NCI-H1930 (cell line): ENCODE measurements around the gene AGPAT1.
A peak's percentile ranks its signal among the peaks of the same experiment; 100 is the strongest.
"Not testable (repeated sequence)": the region's sequence is repeated elsewhere in the genome, so short reads cannot be mapped to it uniquely, and the experiment has no call there.

Experiments
- DNase-seq, 2 experiments: peaks; one replicate each; lab custom pipeline; 2025; lab: John Stamatoyannopoulos, UW

AGPAT1 gene

DNA sequence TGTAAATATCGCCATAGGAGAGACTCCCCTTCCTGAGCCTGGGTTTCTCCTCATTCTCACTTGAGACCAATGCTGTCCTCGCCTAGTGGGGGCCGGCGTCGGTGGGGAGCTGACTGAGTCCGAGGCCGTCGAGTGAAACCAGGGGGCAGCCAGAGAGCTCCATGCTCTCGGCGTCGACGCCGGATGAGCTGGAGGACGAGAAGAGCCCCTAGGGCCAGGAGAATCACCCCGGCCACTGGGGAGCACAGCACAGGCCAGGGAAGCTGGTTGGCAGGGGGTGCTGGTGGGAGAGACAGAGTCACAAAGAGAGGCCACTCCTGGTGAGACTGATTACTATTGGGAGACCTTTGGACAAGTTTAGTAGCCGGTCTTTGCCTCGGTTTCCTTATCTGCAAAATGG lies 23.0 kb upstream of the AGPAT1 start:
- no peak for DNase-seq

DNA sequence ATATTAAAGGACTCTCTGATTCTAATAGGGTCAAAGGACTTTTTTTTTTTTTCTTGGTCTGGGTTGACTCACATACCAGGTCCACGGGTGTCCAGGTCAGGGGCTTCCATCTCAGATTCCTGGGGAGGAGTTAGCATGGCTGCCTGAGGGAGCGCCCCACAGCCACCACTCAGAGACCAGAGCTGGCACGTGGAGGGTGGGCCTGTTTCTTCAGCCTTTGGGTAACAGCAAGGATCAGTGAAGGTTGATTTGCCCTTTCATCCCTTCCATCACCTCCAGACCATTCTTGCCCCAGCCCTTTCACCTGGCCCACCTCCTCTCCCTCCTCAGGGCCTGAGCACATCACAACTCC lies 22.4 kb upstream of the AGPAT1 start:
- DNase-seq, result no peak

GRCh38 chr6:32196682-32197616 lies 21.1 kb upstream of the AGPAT1 start:
- no peak for DNase-seq

DNA sequence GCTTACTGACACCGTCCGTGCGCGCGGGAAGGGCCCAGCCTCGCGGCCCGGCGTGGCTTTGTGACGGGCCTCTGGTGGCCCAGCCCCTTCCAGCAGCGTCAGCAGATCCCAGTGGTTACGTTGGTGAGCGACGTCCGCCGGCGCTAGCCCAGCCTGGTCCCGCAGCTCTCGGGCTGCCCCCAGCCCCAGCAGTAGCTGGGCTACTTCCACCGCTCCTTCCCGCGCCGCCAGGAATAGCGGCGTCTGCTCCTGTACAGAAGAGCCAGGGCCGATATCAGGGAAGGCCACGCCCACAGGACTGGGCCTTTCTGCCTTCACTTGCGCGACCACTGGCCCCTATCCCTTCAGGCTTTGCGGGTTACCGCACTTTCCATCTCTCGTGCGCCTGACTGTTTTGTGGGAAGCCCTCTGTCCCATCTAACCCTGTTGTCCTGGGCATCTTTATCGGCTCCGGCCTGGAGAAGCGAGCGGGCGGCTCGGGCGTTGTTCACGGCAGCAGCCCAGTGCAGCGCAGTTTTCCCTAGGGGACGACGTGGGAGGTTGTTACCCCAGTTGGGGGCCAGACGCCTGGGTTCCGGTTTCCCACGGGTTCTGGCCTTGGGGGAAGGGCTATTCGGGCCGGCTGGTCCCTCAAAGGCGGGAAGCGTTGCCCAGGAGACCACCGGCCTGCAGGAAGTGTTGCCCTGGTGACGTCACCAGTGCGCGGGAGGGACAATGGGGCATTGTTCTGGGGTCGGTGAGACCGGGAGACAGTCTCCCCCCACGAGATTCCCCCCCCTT lies 20.2 kb upstream of the AGPAT1 start:
- DNase-seq, result peak; percentile 88 to 89

- peak; percentile 99 to 100 for DNase-seq
Measured at GRCh38 chr6:32195652-32195901, 19.7 kb upstream of the AGPAT1 start.

DNA sequence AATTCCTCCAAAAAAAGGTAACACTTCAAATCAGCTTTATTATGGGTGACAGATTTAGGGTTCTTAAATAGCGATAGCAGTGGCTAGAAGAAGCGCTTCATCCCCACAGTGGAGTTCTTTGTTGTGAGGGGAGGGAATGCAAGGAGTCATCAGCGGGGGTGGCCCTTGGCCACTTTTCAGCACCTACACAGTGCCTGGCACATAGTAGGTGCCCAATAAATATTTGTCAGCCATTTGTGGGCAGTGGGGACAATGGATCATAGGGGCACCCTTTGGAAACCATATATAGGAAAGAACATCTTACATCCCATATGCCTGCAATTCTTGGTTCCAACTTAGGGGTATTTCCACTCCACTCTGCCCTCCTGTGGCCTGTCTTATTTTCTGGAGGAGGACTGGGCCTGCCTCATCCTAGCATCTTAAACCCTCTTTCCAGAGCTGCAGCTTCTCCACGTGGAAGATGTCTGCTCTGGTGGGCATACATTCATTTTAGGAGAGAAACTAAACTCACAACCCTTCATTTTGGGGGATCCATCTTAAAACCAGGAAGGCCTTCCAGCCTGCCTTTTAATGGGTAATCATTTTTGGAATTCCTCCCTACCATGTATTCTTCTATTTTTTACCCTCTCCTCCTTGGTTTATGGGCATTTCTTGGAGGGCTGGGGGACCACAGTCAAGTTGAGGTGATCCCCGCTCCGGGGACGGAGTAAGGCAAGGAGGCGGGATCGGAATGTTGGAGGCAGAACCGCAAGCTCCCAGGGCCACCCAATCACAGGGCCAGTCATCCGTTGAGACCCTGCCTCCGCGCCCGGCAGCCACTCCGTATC lies 19.2 kb upstream of the AGPAT1 start:
- DNase-seq, result no peak

- DNase-seq, result no peak
Measured at GRCh38 chr6:32194388-32194787, 18.5 kb upstream of the AGPAT1 start.

GRCh38 chr6:32193096-32193495 lies 17.2 kb upstream of the AGPAT1 start:
- DNase-seq, result not testable (repeated sequence)

GRCh38 chr6:32192608-32193039 lies 16.7 kb upstream of the AGPAT1 start, which contains the start of gene GPSM3:
Gene GPSM3 (minus strand): TSS chr6:32192643. CDS start chr6:32192513, 130 bp downstream.
- no peak for DNase-seq

- DNase-seq, result no peak
Measured at GRCh38 chr6:32191696-32192607, 16.1 kb upstream of the AGPAT1 start.

- no peak for DNase-seq
Measured at GRCh38 chr6:32190911-32191677, 15.2 kb upstream of the AGPAT1 start.

GRCh38 chr6:32190054-32190851 lies 14.4 kb upstream of the AGPAT1 start, which contains the start of gene PBX2:
Gene PBX2 (minus strand): TSS chr6:32190202. CDS start chr6:32189915, 287 bp downstream.
- DNase-seq, result peak; percentile 37 to 52

- DNase-seq, result no peak
Measured at GRCh38 chr6:32189742-32190053, 13.8 kb upstream of the AGPAT1 start.

DNA sequence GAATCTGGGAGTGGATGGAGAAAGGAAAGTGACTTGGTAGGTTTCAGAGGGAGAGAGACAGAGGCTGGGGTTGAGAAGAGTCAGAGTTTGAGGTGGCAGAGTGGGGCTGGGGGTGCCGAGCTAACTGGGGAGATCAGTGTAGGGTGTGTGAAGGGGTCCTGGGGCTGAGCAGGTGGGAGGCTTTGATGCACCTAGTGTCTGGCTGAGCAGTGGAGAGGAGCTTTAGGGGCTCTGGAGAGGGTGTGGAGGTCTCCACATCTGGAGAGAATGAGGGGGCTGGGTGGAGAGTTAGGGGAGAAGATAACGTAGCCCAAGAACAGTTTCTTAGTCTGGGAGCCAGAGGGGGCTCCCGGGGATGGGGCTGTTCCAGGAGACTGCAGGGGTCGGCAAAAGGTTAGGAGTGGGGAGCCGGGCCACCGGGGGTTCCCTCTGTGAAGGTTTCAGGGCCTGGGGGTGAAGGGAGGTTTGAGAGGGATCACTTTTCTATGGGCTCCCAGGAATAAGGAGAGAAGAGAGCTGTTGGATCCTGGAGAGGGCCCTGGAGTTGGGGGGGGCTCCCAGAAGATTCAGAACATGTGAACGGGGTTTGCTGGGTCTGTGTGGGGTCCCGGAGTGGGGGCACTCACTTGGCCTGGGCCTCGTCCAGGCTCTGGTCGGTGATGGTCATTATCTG lies 13.3 kb upstream of the AGPAT1 start:
- DNase-seq, result no peak

DNA sequence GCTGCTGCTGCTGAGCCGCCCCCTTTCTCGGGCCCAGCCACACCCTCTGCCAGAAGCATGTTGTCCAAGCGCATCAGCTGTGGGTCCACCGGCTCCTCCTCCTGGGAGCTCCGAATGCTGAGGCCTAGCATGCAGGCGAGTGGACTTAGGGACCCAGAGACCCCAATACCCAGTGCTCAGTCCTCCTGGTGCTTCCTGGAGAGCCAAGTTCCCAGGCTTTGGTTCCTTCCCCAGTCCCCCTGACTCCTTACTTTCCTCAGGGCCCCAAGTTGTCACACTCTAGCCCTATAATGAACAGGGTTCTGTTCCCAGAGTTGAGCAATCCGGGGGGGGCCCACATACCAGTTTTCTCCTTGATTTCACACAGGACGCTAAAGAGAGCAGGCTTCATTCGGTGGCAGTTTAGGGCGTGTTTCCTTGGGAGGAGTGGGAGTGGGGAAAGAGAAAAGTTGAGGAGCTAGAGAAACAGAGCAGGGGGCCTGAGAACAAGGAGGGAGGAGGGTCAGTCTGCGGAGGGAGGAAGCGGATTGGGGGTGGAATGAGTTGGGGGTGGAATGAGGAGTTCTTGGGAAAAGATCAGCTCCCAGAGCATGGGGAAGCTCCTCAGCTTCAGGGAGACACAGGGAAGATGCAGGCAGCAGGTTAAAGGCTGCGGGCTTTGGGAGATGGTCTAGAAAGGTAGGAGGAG lies 12.6 kb upstream of the AGPAT1 start:
- no peak for DNase-seq

DNA sequence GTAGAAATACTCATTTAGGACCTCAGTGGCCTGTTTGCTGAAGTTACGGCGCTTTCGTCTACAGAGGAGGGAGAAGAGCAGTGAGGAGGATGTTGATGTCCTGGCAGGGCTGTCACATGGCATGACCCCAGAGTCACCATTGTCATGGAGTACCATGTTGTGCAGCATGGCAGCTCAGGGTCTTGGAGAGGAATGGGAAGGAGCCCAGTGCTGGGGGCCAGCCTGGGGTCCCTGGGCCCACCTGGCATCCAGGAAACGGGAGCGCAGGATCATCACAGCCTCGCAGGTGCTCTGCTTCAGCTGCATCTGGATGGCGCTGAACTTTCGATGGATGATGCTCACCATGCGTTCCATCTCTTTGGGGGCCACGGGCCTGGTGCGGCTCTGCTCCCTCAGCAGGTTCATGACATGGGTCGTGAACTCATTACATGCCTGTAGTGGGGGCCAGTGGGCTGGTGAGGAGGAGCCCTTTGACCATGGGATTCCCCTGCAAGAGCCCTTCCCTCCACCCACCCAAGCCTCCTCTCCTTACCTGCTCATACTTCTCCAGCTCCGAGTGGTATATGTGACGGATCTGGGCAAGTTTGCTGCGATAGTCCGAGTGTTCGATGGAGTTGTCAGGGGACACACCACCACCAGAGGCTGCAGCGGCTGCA lies 12.0 kb upstream of the AGPAT1 start:
- not testable (repeated sequence) for DNase-seq

DNA sequence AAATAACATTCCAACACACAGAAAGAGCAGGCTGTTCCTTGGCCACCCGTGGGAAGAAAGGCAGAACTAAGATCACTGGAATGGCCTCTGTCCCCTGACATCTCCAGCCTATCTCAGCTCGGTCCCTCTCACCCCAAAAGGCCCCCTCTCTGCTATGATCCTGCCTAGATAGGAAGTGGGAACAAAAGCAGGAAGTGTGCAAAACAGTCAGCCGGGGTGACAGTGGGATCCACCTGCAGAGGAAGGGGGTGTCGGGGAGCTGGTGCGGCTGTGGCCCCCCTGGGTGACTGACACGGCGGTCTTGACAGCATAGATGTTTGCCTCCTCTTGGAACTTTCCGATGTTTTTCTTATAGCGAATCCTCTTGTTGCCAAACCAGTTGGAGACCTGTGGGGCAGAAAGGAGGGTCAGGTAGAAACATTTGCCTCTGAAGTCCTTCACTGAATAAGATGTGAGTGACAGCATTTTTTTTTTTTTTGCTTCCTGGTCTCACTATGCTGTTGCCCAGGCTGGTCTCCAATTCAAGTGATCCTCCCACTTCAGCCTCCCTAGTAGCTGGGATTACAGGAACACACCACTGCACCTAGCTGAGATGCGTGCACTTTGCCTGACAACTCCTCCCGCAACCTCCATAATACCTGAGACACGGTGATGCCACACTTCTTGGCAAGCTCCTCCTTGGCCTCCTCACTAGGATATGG lies 11.3 kb upstream of the AGPAT1 start:
- DNase-seq, result no peak
